ENCODE results near the gene CDHR3. TPM values are rescaled to one million over a fixed set of nuclear protein-coding genes. Genes with fewer than 3 reads are reported as not detected.

CDHR3 gene
- total and polyA plus RNA-seq, 9 of the 15 experiments (the other 6 are each of a cell fraction or from before 2014, with no cell fraction given): 0.03 to 0.66 (median 0.24) TPM; not detected in 1

DNA sequence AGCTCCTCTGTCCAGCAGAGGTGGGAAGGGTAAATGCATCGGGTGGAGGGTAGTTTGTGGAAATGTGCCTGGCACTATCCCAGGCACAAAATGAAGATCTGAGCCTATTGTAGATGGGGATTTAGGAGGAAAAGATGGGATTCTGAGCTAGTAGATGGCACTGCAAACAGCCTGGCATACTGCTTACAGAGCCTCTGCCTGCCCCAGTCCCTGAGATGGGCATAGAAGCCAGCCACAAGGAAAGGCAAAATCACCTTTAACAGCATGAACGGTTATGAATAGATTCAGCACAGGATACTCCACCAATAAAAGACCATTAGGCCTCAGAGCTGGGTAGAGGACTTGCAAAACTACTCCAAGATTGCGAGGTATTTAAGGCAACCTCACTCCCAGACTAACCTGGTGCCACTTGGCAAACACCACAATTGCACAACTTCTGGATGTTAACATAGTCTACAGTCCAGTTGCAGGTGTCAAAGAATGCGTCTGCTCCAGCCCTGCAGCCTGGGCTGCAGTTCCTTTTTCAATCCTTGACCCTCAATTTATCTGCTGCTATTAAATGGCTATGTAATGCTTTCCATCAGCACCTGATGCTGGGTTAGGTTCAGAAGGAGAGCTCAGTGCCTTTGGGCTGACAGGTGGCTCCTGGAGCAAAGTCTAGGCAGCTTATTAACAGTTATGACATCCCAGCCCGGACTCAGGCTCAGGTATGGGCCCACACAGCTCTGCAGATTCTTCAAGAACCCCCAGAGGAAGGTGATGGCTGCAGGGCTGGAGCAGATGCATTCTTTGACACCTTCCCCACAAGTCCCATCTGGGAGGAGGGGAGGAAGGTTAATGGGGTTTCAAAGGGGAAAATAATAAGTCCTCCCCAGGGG lies 34.0 kb downstream of the CDHR3 start (continued):
- TF ChIP-seq, protein P1, sequence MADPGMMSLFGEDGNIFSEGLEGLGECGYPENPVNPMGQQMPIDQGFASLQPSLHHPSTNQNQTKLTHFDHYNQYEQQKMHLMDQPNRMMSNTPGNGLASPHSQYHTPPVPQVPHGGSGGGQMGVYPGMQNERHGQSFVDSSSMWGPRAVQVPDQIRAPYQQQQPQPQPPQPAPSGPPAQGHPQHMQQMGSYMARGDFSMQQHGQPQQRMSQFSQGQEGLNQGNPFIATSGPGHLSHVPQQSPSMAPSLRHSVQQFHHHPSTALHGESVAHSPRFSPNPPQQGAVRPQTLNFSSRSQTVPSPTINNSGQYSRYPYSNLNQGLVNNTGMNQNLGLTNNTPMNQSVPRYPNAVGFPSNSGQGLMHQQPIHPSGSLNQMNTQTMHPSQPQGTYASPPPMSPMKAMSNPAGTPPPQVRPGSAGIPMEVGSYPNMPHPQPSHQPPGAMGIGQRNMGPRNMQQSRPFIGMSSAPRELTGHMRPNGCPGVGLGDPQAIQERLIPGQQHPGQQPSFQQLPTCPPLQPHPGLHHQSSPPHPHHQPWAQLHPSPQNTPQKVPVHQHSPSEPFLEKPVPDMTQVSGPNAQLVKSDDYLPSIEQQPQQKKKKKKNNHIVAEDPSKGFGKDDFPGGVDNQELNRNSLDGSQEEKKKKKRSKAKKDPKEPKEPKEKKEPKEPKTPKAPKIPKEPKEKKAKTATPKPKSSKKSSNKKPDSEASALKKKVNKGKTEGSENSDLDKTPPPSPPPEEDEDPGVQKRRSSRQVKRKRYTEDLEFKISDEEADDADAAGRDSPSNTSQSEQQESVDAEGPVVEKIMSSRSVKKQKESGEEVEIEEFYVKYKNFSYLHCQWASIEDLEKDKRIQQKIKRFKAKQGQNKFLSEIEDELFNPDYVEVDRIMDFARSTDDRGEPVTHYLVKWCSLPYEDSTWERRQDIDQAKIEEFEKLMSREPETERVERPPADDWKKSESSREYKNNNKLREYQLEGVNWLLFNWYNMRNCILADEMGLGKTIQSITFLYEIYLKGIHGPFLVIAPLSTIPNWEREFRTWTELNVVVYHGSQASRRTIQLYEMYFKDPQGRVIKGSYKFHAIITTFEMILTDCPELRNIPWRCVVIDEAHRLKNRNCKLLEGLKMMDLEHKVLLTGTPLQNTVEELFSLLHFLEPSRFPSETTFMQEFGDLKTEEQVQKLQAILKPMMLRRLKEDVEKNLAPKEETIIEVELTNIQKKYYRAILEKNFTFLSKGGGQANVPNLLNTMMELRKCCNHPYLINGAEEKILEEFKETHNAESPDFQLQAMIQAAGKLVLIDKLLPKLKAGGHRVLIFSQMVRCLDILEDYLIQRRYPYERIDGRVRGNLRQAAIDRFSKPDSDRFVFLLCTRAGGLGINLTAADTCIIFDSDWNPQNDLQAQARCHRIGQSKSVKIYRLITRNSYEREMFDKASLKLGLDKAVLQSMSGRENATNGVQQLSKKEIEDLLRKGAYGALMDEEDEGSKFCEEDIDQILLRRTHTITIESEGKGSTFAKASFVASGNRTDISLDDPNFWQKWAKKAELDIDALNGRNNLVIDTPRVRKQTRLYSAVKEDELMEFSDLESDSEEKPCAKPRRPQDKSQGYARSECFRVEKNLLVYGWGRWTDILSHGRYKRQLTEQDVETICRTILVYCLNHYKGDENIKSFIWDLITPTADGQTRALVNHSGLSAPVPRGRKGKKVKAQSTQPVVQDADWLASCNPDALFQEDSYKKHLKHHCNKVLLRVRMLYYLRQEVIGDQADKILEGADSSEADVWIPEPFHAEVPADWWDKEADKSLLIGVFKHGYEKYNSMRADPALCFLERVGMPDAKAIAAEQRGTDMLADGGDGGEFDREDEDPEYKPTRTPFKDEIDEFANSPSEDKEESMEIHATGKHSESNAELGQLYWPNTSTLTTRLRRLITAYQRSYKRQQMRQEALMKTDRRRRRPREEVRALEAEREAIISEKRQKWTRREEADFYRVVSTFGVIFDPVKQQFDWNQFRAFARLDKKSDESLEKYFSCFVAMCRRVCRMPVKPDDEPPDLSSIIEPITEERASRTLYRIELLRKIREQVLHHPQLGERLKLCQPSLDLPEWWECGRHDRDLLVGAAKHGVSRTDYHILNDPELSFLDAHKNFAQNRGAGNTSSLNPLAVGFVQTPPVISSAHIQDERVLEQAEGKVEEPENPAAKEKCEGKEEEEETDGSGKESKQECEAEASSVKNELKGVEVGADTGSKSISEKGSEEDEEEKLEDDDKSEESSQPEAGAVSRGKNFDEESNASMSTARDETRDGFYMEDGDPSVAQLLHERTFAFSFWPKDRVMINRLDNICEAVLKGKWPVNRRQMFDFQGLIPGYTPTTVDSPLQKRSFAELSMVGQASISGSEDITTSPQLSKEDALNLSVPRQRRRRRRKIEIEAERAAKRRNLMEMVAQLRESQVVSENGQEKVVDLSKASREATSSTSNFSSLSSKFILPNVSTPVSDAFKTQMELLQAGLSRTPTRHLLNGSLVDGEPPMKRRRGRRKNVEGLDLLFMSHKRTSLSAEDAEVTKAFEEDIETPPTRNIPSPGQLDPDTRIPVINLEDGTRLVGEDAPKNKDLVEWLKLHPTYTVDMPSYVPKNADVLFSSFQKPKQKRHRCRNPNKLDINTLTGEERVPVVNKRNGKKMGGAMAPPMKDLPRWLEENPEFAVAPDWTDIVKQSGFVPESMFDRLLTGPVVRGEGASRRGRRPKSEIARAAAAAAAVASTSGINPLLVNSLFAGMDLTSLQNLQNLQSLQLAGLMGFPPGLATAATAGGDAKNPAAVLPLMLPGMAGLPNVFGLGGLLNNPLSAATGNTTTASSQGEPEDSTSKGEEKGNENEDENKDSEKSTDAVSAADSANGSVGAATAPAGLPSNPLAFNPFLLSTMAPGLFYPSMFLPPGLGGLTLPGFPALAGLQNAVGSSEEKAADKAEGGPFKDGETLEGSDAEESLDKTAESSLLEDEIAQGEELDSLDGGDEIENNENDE (IDR thresholded peaks at IDR 0.05; ENCODE audit: low read depth, low read length): no peak

All from K562 (cell line).